HG03520 (cell line): ENCODE results near the gene DHX15.

Source experiments
- ATAC-seq: cut with Tn5 transposase; IDR thresholded peaks from one replicate; pipeline ENCODE4 v1.9.1; 2021; ENCODE audit warnings: mild to moderate bottlenecking, moderate library complexity; ENCODE audit not compliant: unreplicated experiment

DHX15 gene

GRCh38 chr4:24495388-24495787 is 89.0 kb downstream of the DHX15 start:
- ATAC-seq, result no peak

- ATAC-seq, result no peak
These were observed 94.5 kb downstream of the DHX15 start for GRCh38 chr4:24489870-24490269.

- peak; percentile 90 for ATAC-seq
These were observed 95.8 kb downstream of the DHX15 start for GRCh38 chr4:24488399-24489164.

DNA sequence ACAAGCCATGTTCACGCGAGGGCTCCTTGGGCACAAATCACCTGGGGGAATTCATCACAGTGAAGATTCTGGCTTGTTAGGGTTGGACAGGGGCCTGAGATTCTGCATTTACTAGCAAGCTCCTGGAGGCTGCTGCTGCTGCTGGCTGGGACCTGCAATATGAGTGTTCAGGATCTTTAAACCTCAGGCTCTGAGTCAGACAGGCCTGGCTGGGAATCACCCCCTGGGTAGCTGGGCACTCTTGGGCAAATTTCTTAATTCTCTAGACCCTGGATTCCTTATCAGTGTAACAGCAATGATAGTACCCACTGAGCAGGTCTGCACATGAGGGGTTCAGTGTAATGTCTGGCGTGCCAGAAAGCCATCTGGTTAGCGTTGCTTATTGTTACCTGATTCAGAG is 101.5 kb downstream of the DHX15 start:
- no peak for ATAC-seq

DNA sequence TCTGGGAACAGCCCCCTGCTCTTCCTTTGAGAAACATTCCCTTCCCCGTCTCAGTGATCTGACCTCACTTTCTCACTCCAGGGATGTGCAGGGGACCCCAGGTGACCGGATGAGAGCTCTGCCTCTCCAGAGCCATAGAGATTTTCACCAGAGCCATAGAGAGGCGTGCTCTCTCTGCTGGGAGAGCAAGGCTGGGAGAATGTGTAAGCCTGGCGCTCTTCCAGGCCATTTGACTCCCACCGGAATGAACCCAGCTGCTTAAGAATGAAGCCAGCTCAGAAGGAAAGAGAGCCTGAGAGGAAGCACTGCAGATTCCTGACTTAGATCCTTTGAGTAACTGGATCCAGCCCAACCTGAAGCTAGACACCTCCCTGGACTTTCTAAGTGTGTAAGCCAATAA is 106.4 kb downstream of the DHX15 start:
- no peak for ATAC-seq
